Fibroblast of skin of abdomen (primary cell): ENCODE data around the gene BEST2. TPM values are rescaled to one million over a fixed set of nuclear protein-coding genes. Genes with fewer than 3 reads are reported as not detected.
"Not testable (repeated sequence)": the region's sequence is repeated elsewhere in the genome, so short reads cannot be mapped to it uniquely, and the experiment has no call there.

Source experiments
- DNase-seq: peaks from one replicate; pipeline ENCODE4 v3.0.0-alpha.2; 2013
- polyA plus RNA-seq, 2 experiments: library from polyadenylated mRNA; unstranded; fragments of 120-200 nt; gene quantifications; one replicate each; pipeline ENCODE4 v1.2.1, GENCODE V29; 2013; ENCODE audit not compliant: insufficient read length in 2 of 2

Gene BEST2
- polyA plus RNA-seq (2013, experiment 1 of 2; ENCODE audit: insufficient read length) = not detected
- polyA plus RNA-seq (2013, experiment 2 of 2; ENCODE audit: insufficient read length) = not detected

DNA sequence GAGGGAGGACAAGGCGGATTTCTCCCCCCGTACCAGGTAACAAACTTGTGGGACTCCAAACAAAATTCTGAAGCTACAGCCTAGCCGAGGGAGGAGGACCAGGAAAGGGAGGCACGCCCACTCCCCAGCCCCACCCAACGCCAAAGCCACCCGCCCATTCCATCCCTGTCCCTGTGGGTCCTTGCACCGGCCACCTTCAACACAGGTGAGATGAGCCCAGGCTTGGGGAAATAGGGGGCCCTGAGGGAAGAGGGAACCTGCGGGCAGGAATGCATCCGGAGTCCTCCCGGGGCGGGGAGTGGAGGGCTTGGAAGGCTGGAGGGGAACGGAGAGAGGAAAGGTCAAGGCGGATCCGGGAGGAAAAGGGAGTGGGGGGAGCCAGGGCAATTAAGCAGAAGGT, at the start of gene BEST2:
Gene BEST2, plus strand, starts transcription at position 157 of the 400 bp plus-strand sequence. CDS start 802 bp downstream, outside the sequence.
- DNase-seq = no peak

DNA sequence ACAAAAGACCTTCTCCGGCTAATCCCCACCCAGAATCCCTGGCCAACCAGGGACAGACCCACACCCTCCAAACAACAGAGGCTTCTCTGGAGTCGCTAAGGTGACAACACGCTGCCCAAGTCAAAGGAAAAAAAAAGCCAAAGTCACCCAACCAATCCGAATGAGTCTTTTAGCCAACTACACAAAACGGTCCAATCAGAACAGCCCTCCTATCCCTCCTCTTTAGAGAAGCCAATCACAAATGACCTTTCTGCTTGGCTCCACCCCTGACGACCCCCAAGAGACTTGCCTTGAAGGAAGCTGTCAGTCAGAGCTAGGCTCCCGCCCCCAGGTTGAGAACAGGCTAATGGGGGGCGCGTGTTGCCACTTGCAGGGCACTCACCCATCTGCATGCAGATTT, 48.5 kb upstream of the BEST2 start:
- DNase-seq = peak; percentile 31

DNA sequence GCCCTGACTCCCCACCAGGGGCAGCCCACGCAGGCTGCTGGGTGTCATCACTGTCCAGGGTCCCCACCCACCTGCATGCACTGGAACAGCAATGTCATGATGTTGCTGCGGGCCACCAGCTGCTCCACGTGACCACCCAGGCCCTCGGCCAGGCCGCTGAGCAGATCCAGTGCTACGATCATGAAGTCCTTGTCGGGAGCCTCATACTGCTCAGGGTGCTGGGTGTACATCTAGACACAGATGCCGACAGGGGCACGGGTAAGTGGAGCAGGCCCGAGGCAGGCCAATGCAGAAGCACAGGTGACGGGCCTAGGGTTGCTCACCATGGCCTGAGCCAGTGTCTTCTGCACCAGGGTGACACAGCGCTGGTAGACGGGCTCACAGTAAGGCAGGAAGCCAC, 46.4 kb upstream of the BEST2 start:
- DNase-seq = no peak

DNA sequence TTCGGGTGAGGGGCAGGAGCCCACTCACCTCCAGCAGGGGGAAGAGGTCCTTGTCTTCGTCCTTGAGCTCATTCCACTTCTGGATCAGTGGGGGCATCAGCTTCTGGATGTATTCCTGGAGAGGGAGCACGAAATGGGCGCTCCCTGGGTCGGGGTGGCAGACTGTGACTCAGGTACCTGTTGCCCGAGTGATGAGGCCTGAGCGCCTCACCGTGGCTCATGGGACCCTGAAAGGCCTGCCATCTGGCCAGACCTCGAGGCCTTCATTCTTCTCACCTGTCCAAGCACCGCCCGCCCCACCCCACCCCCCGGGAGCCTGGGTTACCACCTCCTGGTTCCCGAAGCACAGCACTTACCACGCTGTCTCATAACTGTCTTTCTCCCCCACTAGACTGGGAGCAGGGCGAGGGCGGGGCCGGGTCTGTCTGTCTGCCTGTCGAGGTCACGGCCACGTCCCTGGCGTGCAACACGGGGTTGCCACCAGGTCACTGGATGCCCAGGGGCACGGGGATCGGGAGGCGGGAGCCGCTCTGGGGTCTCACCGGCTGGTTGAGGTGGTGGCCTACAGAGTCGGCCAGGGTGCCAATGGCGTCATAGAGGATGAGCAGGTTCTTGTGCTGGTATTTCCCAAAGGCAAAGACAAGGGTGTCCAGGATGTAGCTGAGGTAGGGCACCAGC, 45.8 kb upstream of the BEST2 start:
- DNase-seq = no peak

DNA sequence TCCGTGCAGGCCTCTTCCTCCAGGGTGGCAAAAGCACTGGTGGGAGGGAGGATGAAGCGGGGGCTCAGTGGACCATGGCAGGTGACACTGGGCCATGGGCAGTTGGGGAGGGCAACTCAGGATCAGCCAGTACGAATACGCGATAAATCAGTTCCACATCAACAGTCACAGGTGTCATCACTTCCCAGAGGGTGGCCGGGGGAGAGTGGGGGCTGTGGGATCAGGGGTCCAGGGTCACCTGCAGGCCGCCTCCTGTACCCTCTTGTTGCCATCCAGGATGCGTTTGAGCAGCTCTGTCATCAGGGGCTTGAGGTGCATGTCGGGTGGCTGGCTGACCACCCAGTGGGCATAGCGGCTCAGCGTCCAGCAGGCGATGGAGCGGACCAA, 45.3 kb upstream of the BEST2 start:
- DNase-seq = no peak

- DNase-seq = no peak
Observed at GRCh38 chr19:12708641-12709040, 43.0 kb upstream of the BEST2 start.

- DNase-seq = no peak
Observed at GRCh38 chr19:12711187-12711586, 40.4 kb upstream of the BEST2 start.

DNA sequence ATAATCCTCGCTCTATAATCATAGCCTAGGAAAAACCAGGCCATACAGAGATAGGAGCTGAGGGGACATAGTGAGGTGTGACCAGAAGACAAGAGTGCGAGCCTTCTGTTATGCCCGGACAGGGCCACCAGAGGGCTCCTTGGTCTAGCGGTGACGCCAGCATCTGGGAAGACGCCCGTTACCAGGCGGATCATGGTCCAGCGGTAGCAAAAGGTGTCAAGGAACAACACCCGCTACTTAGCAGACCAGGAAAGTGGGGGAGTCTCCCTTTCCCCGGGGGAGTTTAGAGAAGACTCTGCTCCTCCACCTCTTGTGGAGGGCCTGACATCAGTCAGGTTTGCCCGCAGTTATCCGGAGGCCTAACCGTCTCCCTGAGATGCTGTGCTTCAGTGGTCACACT, 39.5 kb upstream of the BEST2 start:
- not testable (repeated sequence) for DNase-seq

GRCh38 chr19:12713304-12713703, 38.3 kb upstream of the BEST2 start:
- DNase-seq = not testable (repeated sequence)

DNA sequence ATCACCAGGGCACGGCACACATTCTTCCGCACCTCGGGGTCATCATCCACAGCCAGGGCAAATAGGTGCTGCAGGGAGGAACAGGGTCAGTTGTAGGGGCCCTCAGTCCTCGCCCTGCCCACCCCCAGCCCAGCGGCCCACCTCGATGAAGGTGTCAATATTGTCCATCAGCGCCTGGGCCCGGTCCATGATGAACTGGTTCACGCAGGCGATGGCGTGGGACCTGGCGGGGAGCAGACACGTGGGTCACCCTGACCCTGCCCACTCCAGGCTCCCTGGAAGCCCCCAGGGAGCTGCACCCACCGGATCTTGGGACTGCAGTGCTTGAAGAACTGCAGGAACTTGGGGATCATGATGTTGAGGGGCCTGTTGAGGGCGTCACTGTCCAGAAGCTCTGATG, 36.5 kb upstream of the BEST2 start:
- no peak for DNase-seq

GRCh38 chr19:12715929-12716328, 35.7 kb upstream of the BEST2 start:
- DNase-seq = no peak

DNA sequence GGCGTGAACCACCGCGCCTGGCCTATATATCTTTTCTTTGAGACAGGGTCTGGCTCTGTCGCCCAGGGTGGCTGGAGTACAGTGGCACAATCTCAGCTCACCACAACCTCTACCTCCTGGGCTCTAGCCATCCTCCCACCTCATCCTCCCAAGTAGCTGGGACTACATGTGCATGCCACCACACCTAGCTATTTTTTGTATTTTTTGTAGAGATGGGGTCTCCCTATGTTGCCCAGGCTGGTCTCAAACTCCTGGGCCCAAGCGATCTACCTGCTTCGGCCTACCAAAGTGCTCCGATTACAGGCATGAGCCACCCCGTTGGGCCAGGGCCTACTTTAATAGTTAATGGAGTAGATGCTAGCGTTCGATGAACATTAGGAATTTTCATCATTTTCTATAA, 31.3 kb upstream of the BEST2 start:
- DNase-seq = no peak

DNA sequence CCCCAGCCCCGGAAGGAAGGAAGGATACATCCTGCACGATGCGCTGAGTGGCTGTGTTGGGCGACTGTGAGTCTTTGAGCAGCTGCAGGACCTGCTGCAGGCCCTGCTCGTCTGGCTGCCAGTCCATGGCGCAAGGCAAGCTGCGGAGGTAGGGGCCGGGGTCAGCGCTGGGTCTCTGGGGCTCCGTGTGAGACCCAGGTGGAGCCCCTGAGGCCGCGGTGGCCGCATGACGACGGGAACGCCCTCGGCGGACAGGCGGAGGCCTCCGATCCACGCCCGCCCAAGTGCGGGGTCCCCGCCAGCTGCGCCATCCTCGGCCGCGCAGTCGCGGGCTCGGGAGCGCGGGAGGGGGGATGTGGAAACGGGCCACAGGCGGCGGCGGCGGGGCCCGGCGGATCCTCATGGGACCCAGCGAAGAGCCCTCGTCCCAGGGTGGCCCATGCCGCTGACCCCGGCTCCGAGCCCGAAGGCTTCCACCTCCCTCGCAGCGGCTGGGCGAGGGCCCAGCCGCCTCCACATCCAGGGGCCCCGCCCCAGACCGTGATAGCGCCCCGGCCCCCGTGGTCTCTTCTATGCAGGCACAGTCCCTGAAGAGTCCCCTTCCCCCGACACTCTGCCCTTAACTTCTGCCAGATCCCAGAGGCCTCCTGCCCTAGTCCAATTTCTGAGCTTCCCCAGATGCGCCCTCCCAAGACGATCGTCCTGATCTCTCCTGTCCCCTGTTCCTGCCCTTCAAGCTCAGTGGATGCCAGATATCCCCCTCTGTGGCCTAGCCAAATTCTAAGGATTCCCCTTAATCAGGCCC, 30.5 kb upstream of the BEST2 start:
- peak; percentile 21 for DNase-seq

- DNase-seq = peak; percentile 81
Observed at GRCh38 chr19:12721656-12722565, 29.7 kb upstream of the BEST2 start.

DNA sequence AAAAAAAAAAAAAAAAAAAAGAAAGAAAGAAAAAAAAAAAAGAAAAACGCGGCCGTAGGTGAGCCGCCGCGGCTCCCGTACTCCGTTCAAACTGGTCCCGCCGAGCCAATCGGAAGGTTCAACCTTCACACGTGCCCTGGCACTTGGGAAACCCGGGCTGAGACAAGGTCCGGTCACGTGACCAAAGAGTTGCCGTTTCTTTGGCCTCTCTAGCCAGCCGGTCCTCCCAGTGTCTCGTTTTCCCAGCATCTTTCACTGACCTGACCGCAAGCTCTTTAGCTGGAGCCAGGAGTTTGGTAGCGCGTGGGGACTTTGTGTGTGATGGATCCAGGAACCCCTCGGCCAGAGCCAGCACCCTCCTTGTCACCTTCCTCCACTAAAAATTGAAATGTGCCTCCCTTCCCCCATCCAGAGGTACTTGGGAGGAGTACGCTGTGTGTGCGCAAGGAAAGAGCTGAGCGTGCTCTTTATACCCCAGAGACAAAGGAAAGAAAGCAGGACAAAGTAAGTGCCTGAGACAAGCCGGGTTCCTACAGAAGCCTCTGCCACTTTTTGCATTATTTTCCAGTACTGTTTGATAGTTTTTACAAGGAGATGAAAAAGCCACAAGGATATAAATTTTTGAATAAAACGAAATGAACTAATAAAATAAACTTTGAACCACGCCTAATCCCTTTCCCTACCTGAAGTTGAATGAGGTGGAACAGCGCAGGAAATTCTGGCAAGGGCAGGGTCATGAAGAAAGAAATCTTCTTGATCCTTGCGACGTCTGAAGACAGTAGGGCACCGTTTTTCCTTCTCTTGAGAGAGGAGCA, 28.8 kb upstream of the BEST2 start:
- peak; percentile 99 for DNase-seq

GRCh38 chr19:12723381-12723640, 28.3 kb upstream of the BEST2 start:
- no peak for DNase-seq

GRCh38 chr19:12723641-12724426, 27.8 kb upstream of the BEST2 start, which contains the start of gene TNPO2:
Gene TNPO2 (minus strand): TSS chr19:12723932. CDS start chr19:12720977, 2,955 bp downstream.
- peak; percentile 63 for DNase-seq

GRCh38 chr19:12725612-12726011, 26.0 kb upstream of the BEST2 start:
- DNase-seq = not testable (repeated sequence)

GRCh38 chr19:12726988-12727316, 24.6 kb upstream of the BEST2 start:
- DNase-seq = no peak

- DNase-seq = no peak
Observed at GRCh38 chr19:12727745-12728433, 23.7 kb upstream of the BEST2 start.

- no peak for DNase-seq
Observed at GRCh38 chr19:12730064-12730463, 21.5 kb upstream of the BEST2 start.
